SK-N-SH (cell line): ENCODE data around the gene PMPCB. TPM values are rescaled to one million over a fixed set of nuclear protein-coding genes. Genes with fewer than 3 reads are reported as not detected.

Experiments used
- CTCF ChIA-PET: fragments of 300-600, 350-600 bp; formaldehyde crosslinking; extraction: SDS; loops from one replicate; lab custom pipeline; 2021; lab: Yijun Ruan, JAX
- POLR2A ChIA-PET: fragments of 350-600 bp; sonication (Branson Sonifier 250); formaldehyde crosslinking; extraction: SDS; loops from one replicate; lab custom pipeline; 2020; ENCODE audit warnings: antibody characterized with exemption, inconsistent platforms; lab: Yijun Ruan, JAX
- DNase-seq: peaks from one replicate; pipeline ENCODE4 v3.0.0; 2012
- H2AFZ ChIP-seq: fragments of 200-600 bp; sonication (generic); 2 replicates; pipeline ENCODE4 v1.8.1; 2016; ENCODE audit warnings: antibody characterized with exemption, mild to moderate bottlenecking, low read depth
- H3F3A ChIP-seq: fragments of 200-600 bp; sonication (generic); replicated peaks from 2 replicates; pipeline ENCODE3; 2016; ENCODE audit warnings: antibody characterized with exemption, mild to moderate bottlenecking; ENCODE audit not compliant: insufficient read depth
- H3K27ac ChIP-seq, 2 experiments: fragments of 200-500 bp in 1 of 2; fragments of 200-600 bp in 1 of 2; sonication (Bioruptor generic) in 1 of 2; sonication (generic), shearing (Covaris generic) in 1 of 2; 2 replicates each; pipeline versions ENCODE4 v1.5.1 to v1.6.1; 2014 to 2016; ENCODE audit warnings: low read depth in 2 of 2, inconsistent platforms in 1 of 2, low read length in 1 of 2, mild to moderate bottlenecking in 1 of 2, mixed read lengths in 1 of 2
- H3K27me3 ChIP-seq: fragments of 200-600 bp; sonication (generic), shearing (Covaris generic); 2 replicates; pipeline ENCODE4 v1.6.1; 2016; ENCODE audit warnings: mixed run types; ENCODE audit not compliant: insufficient read depth
- H3K36me3 ChIP-seq, 2 experiments: fragments of 200-500 bp in 1 of 2; fragments of 200-600 bp in 1 of 2; sonication (Bioruptor generic) in 1 of 2; sonication (generic) in 1 of 2; replicated peaks in 1 of 2; 2 replicates each; pipeline versions ENCODE3 to v1.5.1; 2014 to 2016; ENCODE audit warnings: low read length in 1 of 2, mild to moderate bottlenecking in 1 of 2; ENCODE audit not compliant: insufficient read depth in 2 of 2, control insufficient read depth in 1 of 2
- H3K4me1 ChIP-seq, 2 experiments: fragments of 200-500 bp in 1 of 2; fragments of 200-600 bp in 1 of 2; sonication (Bioruptor generic) in 1 of 2; sonication (generic), shearing (Covaris generic) in 1 of 2; 2 replicates each; pipeline versions ENCODE4 v1.5.1 to v1.6.1; 2014 to 2016; ENCODE audit warnings: low read depth in 1 of 2, low read length in 1 of 2, mixed run types in 1 of 2; ENCODE audit not compliant: insufficient read depth in 2 of 2, control insufficient read depth in 1 of 2
- H3K4me2 ChIP-seq: fragments of 200-600 bp; sonication (generic), shearing (Covaris generic); 2 replicates; pipeline ENCODE4 v1.6.1; 2017; ENCODE audit warnings: mixed run types
- H3K4me3 ChIP-seq, 2 experiments: fragments of 200-500 bp in 1 of 2; fragments of 200-600 bp in 1 of 2; sonication (Bioruptor generic) in 1 of 2; sonication (generic), shearing (Covaris generic) in 1 of 2; 2 replicates each; pipeline versions ENCODE4 v1.5.1 to v1.8.1; 2014 to 2016; ENCODE audit warnings: low read depth in 2 of 2, inconsistent platforms in 1 of 2, low read length in 1 of 2, mild to moderate bottlenecking in 1 of 2, mixed read lengths in 1 of 2, moderate library complexity in 1 of 2
- H3K79me2 ChIP-seq: fragments of 200-600 bp; sonication (generic); 2 replicates; pipeline ENCODE4 v1.8.1; 2017; ENCODE audit warnings: mild to moderate bottlenecking; ENCODE audit not compliant: insufficient read depth
- H3K9ac ChIP-seq: fragments of 200-600 bp; sonication (generic); 2 replicates; pipeline ENCODE4 v1.6.1; 2017; ENCODE audit warnings: mixed run types
- H3K9me2 ChIP-seq: fragments of 200-600 bp; sonication (generic); 2 replicates; pipeline ENCODE4 v1.6.1; 2017; ENCODE audit warnings: mixed run types
- H3K9me3 ChIP-seq: fragments of 200-600 bp; sonication (generic); 2 replicates; pipeline ENCODE4 v1.6.1; 2017; ENCODE audit warnings: mixed run types, mild to moderate bottlenecking, moderate library complexity
- H4K20me1 ChIP-seq: fragments of 200-600 bp; sonication (generic); 2 replicates; pipeline ENCODE4 v1.6.1; 2017; ENCODE audit warnings: mild to moderate bottlenecking, mixed run types; ENCODE audit not compliant: insufficient read depth
- CHD2 ChIP-seq: fragments of 150-350 bp; IDR thresholded peaks from 2 replicates; pipeline ENCODE4 v1.6.1; 2018; ENCODE audit warnings: low read length; ENCODE audit not compliant: partially characterized antibody
- CTCF ChIP-seq: fragments of 200-600 bp; sonication (generic); IDR thresholded peaks from 2 replicates; pipeline ENCODE4 v1.6.1; 2017; ENCODE audit warnings: antibody characterized with exemption, mild to moderate bottlenecking, moderate library complexity
- ELF1 ChIP-seq: IDR thresholded peaks from 2 replicates; pipeline ENCODE4 v1.4.0; 2012
- EP300 ChIP-seq, 2 experiments: IDR thresholded peaks; 2 replicates each; pipeline versions ENCODE4 v1.4.0 to v1.6.1; 2012; ENCODE audit warnings: borderline replicate concordance in 1 of 2, low read depth in 1 of 2, low read length in 1 of 2
- EZH2phosphoT487 ChIP-seq: fragments of 200-600 bp; sonication (generic); IDR thresholded peaks from 2 replicates; pipeline ENCODE4 v1.6.1; 2017; ENCODE audit warnings: low read depth, mixed run types, mild to moderate bottlenecking, antibody characterized with exemption, moderate library complexity, borderline replicate concordance
- FOXJ3 ChIP-seq: sonication (generic); formaldehyde crosslinking; IDR thresholded peaks from 2 replicates; pipeline ENCODE4 v1.5.1; 2020; ENCODE audit warnings: mild to moderate bottlenecking, missing genetic modification reagents
- FOXM1 ChIP-seq: IDR thresholded peaks from 2 replicates; pipeline ENCODE4 v1.4.0; 2012; ENCODE audit warnings: low read depth, mild to moderate bottlenecking
- GABPA ChIP-seq: IDR thresholded peaks from 2 replicates; pipeline ENCODE4 v1.4.0; 2012; ENCODE audit warnings: low read depth, mild to moderate bottlenecking
- GATA2 ChIP-seq: sonication (generic); formaldehyde crosslinking; IDR thresholded peaks from 2 replicates; pipeline ENCODE4 v1.5.0; 2020; ENCODE audit warnings: mild to moderate bottlenecking, missing genetic modification reagents
- JUND ChIP-seq: IDR thresholded peaks from 2 replicates; pipeline ENCODE4 v1.4.0; 2012
- MAX ChIP-seq: IDR thresholded peaks from 2 replicates; pipeline ENCODE4 v1.4.0; 2012; ENCODE audit warnings: low read depth
- MEF2A ChIP-seq: IDR thresholded peaks from 2 replicates; pipeline ENCODE4 v1.4.0; 2012; ENCODE audit warnings: low read depth, borderline replicate concordance
- MXI1 ChIP-seq: IDR thresholded peaks from 2 replicates; pipeline ENCODE4 v1.6.1; 2012; ENCODE audit warnings: mild to moderate bottlenecking, low read depth, low read length, improper control_type of control experiment
- NFIC ChIP-seq: IDR thresholded peaks from 2 replicates; pipeline ENCODE4 v1.4.0; 2012; ENCODE audit warnings: borderline replicate concordance
- NRF1 ChIP-seq: IDR thresholded peaks from 2 replicates; pipeline ENCODE4 v1.6.1; 2012; ENCODE audit warnings: low read depth, mild to moderate bottlenecking, low read length
- PBX3 ChIP-seq: IDR thresholded peaks from 2 replicates; pipeline ENCODE4; 2012
- POLR2AphosphoS5 ChIP-seq: IDR thresholded peaks from 2 replicates; pipeline ENCODE4 v1.6.1; 2012; ENCODE audit warnings: low read depth, low read length
- RAD21 ChIP-seq: IDR thresholded peaks from 2 replicates; pipeline ENCODE4 v1.6.1; 2012; ENCODE audit warnings: mild to moderate bottlenecking, low read length
- RFX5 ChIP-seq: IDR thresholded peaks from 2 replicates; pipeline ENCODE4 v1.6.1; 2012; ENCODE audit warnings: mild to moderate bottlenecking, improper control_type of control experiment, low read length
- RXRA ChIP-seq: IDR thresholded peaks from 2 replicates; pipeline ENCODE4 v1.4.0; 2012; ENCODE audit warnings: low read depth, mild to moderate bottlenecking, borderline replicate concordance
- SIN3A ChIP-seq: IDR thresholded peaks from 2 replicates; pipeline ENCODE4 v1.6.1; 2012; ENCODE audit warnings: low read depth, mild to moderate bottlenecking, low read length, moderate library complexity, borderline replicate concordance
- SMC3 ChIP-seq: IDR thresholded peaks from 2 replicates; pipeline ENCODE4 v1.6.1; 2012; ENCODE audit warnings: low read depth, low read length, improper control_type of control experiment
- TAF1 ChIP-seq: IDR thresholded peaks from 2 replicates; pipeline ENCODE4 v1.6.1; 2012; ENCODE audit warnings: low read depth, mild to moderate bottlenecking, low read length, moderate library complexity, borderline replicate concordance
- TEAD4 ChIP-seq: IDR thresholded peaks from 2 replicates; pipeline ENCODE4 v1.4.0; 2012; ENCODE audit warnings: mild to moderate bottlenecking, borderline replicate concordance; ENCODE audit not compliant: insufficient read depth
- YY1 ChIP-seq: IDR thresholded peaks from 2 replicates; pipeline ENCODE4 v1.4.0; 2012; ENCODE audit warnings: low read depth, mild to moderate bottlenecking
- WGBS: methylation state at CpG from one replicate; pipeline ENCODE4 v1.1.6; 2017; ENCODE audit warnings: low lambda C conversion rate; 5-methylcytosine and 5-hydroxymethylcytosine counted together
- polyA plus RNA-seq, 3 experiments: library from polyadenylated mRNA; depleted of rRNA; stranded (reverse); fragments of >200 nt; gene quantifications; 2 replicates each; pipeline ENCODE4 v1.2.3, GENCODE V29; 2012
- TF ChIP-seq, protein P1 (sequence below): IDR thresholded peaks from 2 replicates; pipeline ENCODE4 v1.4.0; 2012; ENCODE audit warnings: low read depth, borderline replicate concordance
- TF ChIP-seq, protein P2 (sequence below): IDR thresholded peaks from 2 replicates; pipeline ENCODE4 v1.4.0; 2012; ENCODE audit warnings: low read depth, borderline replicate concordance

PMPCB gene
- polyA plus RNA-seq, 1 of the 3 experiments (the other 2 are of a cell fraction): 116 TPM

DNA sequence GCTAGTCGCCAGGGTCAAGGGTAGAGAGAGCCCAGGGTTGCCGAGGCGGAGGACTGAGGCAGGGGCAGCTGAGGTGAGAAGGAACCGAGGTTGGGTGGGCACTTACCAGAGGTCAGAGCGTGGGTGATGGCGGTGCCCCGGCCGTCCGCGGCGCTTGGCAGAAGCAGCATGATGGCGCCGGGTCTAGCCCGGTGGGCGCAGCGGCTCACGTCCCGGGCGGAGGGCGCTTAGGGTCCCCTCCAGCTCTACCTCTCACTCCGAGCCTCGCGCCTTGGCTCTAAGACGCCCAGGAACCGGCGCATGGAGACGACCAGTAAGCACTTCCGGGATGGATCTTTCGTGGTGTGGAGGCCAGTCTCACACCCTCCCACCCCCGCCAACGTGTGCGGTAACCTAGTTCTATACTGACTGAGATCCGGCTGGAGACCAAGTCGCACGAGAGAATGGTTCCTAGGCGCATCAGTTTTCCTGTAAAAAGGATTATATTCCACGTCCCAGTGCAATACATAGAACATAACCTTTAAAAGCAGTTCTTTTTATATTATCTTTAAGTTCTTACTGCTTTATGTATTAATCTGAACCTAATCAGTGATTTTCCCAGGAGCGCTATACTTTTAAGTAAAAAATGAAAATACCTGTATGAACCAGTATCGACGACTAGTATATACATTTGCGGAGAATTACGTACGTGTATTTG lies 47.4 kb downstream of the PMPCB start, which contains the start of gene DNAJC2:
Gene DNAJC2 (minus strand): TSS at position 315 of the 697 bp plus-strand sequence. CDS start 145 bp downstream, at position 170.
- Histone ChIP-seq H3K4me3 (peak within 1 kb of the TSS; percentile 74 to 76), H3K36me3 (peaks cover 13 to 22% of the 10 kb centered on the region in 2 experiments), H3F3A (peaks cover 5% of the 10 kb centered on the region), H3K9ac (peak within 1 kb of the TSS; percentile 84), H4K20me1 (peaks cover 12% of the 10 kb centered on the region), H2AFZ (peak within 1 kb of the TSS; percentile 99), H3K27ac (peak within 1 kb of the TSS; percentile 74 to 77), H3K27me3 (no peaks in the 10 kb centered on the region), H3K79me2 (peaks cover 84% of the 10 kb centered on the region), H3K4me2 (peak within 1 kb of the TSS; percentile 77), H3K9me2 (no peaks in the 10 kb centered on the region), H3K4me1 (peaks cover 5 to 23% of the 10 kb centered on the region in 2 experiments; a peak in 2 of 4 replicates), H3K9me3 (no peaks in the 10 kb centered on the region)
- CTCF ChIA-PET: no interaction called here
- POLR2A ChIA-PET: no interaction called here
- WGBS: 13% methylated on average over 40 of the region's 43 CpGs
- DNase-seq: peak; percentile 96
- TF ChIP-seq RXRA: no peak
- TF ChIP-seq NRF1: no peak
- no peak; the same call in 1 of the 2 replicates for TF ChIP-seq MEF2A
- TF ChIP-seq TEAD4: no peak
- peak; percentile 95 for TF ChIP-seq GABPA
- TF ChIP-seq RFX5: peak; percentile 56; the same call in 1 of the 2 replicates
- no peak for TF ChIP-seq RAD21
- TF ChIP-seq MAX: peak; percentile 99
- TF ChIP-seq GATA2 (CRISPR knock-in tag): no peak
- TF ChIP-seq, protein P1, sequence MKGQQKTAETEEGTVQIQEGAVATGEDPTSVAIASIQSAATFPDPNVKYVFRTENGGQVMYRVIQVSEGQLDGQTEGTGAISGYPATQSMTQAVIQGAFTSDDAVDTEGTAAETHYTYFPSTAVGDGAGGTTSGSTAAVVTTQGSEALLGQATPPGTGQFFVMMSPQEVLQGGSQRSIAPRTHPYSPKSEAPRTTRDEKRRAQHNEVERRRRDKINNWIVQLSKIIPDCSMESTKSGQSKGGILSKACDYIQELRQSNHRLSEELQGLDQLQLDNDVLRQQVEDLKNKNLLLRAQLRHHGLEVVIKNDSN: peak; percentile 50; the same call in 1 of the 2 replicates
- TF ChIP-seq CTCF: no peak
- peak; percentile 80 for TF ChIP-seq YY1
- TF ChIP-seq TAF1: peak; percentile 98
- TF ChIP-seq, protein P2, sequence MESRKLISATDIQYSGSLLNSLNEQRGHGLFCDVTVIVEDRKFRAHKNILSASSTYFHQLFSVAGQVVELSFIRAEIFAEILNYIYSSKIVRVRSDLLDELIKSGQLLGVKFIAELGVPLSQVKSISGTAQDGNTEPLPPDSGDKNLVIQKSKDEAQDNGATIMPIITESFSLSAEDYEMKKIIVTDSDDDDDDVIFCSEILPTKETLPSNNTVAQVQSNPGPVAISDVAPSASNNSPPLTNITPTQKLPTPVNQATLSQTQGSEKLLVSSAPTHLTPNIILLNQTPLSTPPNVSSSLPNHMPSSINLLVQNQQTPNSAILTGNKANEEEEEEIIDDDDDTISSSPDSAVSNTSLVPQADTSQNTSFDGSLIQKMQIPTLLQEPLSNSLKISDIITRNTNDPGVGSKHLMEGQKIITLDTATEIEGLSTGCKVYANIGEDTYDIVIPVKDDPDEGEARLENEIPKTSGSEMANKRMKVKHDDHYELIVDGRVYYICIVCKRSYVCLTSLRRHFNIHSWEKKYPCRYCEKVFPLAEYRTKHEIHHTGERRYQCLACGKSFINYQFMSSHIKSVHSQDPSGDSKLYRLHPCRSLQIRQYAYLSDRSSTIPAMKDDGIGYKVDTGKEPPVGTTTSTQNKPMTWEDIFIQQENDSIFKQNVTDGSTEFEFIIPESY: peak; percentile 73; the same call in 1 of the 2 replicates
- TF ChIP-seq SMC3: no peak
- TF ChIP-seq MXI1: peak; percentile 99
- TF ChIP-seq PBX3: peak; percentile 31; the same call in 1 of the 2 replicates
- TF ChIP-seq FOXJ3 (CRISPR knock-in tag): no peak
- TF ChIP-seq JUND: no peak
- TF ChIP-seq FOXM1: no peak
- TF ChIP-seq POLR2AphosphoS5: peak; percentile 96
- peak; percentile 92 for TF ChIP-seq CHD2
- peak; percentile 97 for TF ChIP-seq SIN3A
- no peak for TF ChIP-seq EZH2phosphoT487
- no peak; the same call in 1 of the 2 replicates for TF ChIP-seq NFIC
- peak; percentile 19 to 25; a peak in 1 of 4 replicates for TF ChIP-seq EP300 (IDR thresholded peaks at IDR 0.05; ENCODE audit: borderline replicate concordance in 1 of 2, low read depth in 1 of 2, low read length in 1 of 2)
- TF ChIP-seq ELF1: peak; percentile 98
